HUES64 (cell line): Measurements from ENCODE around the gene MRGPRF. TPM values are rescaled to one million over a fixed set of nuclear protein-coding genes. Genes with fewer than 3 reads are reported as not detected.

Experiments used
- H3K27ac ChIP-seq: 2 replicates; pipeline ENCODE4 v1.7.0; 2013; ENCODE audit warnings: low read depth, low read length, inconsistent platforms
- H3K27me3 ChIP-seq: 2 replicates; pipeline ENCODE4 v1.6.1; 2013; ENCODE audit warnings: mild to moderate bottlenecking, low read length; ENCODE audit not compliant: insufficient read depth
- H3K36me3 ChIP-seq: 2 replicates; pipeline ENCODE4 v1.6.1; 2013; ENCODE audit warnings: mild to moderate bottlenecking, low read length; ENCODE audit not compliant: insufficient read depth
- H3K4me1 ChIP-seq: 2 replicates; pipeline ENCODE4 v1.6.1; 2013; ENCODE audit warnings: mild to moderate bottlenecking, low read length, moderate library complexity; ENCODE audit not compliant: insufficient read depth
- H3K4me3 ChIP-seq: 2 replicates; pipeline ENCODE4 v1.5.1; 2013; ENCODE audit warnings: mild to moderate bottlenecking, low read length, moderate library complexity
- H3K9ac ChIP-seq: 2 replicates; pipeline ENCODE4 v1.6.1; 2013; ENCODE audit warnings: mild to moderate bottlenecking, low read depth, low read length
- H3K9me3 ChIP-seq: 2 replicates; pipeline ENCODE4 v1.6.1; 2013; ENCODE audit warnings: low read depth, low read length; ENCODE audit not compliant: insufficient read depth
- WGBS: fragments of 150-250, 120-280 bp; methylation state at CpG from one replicate; pipeline ENCODE4 v1.1.7; 2013; ENCODE audit warnings: missing lambda C conversion rate; 5-methylcytosine and 5-hydroxymethylcytosine counted together
- polyA plus RNA-seq, 2 experiments: library from polyadenylated mRNA; stranded (reverse); fragments of 50-300 nt; gene quantifications; one replicate each; pipeline ENCODE4 v1.2.3, GENCODE V29; 2013

The MRGPRF gene, protein sequence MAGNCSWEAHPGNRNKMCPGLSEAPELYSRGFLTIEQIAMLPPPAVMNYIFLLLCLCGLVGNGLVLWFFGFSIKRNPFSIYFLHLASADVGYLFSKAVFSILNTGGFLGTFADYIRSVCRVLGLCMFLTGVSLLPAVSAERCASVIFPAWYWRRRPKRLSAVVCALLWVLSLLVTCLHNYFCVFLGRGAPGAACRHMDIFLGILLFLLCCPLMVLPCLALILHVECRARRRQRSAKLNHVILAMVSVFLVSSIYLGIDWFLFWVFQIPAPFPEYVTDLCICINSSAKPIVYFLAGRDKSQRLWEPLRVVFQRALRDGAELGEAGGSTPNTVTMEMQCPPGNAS
- 7.7 TPM for polyA plus RNA-seq (2013, experiment 1 of 2)
- 6.7 TPM for polyA plus RNA-seq (2013, experiment 2 of 2)

DNA sequence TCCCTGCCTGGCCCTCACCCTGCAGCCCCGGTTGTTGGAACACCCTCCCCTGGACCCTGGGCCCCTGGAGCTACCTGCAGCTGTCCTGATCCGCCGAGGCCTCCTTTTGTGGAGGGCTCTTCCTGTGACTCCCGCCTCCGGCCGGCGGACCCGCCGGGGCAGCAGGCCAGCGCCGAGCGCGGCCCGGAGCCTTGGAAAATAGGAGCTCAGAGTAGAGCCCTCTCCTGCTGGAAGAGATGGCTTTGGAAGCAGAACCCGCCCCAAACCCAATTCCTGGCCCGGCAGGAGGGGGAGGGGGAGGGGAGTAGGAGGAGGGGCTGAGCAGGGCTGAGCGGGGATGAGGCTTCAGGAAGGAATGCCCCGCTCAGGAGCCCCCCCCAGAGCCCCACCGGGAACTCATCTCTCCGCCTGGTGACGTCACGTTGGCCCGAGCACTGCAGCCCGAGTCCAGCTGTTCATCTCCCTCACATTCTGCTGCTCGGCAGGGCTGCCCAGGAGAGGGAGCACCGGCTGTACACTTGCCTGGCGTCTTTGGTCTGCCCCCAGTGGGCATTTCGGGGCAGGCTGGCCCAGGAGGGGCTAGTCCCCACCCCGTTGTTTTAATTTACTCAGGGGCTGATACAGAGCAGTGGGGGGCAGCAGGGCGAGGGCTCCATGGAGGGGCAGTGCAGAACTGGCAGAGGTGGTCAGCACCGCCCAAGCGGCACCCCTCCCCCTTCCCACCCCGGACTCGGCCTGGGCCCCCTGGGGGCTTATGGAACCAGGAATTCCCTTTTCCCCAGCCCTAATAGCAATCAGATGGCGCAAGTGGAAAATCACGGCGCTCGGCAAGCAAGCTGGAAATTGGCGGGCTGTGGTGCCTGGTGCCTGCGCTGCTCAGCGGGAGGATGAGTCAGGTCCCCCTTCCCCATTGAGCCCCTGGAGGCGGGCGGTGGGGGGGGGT lies at the start of gene MRGPRF:
Gene MRGPRF (minus strand): TSS at position 238 of the 943 bp plus-strand sequence. CDS start 3,345 bp downstream, outside the sequence.
- no peaks in the 10 kb centered on the region for H3K36me3 ChIP-seq
- peak within 1 kb of the TSS; percentile 56 for H3K4me3 ChIP-seq
- 2% methylated on average over 43 of the region's 43 CpGs for WGBS
- peak within 1 kb of the TSS; percentile 52; the same call in 1 of the 2 replicates for H3K27ac ChIP-seq
- H3K27me3 ChIP-seq = peaks cover 3% of the 10 kb centered on the region; the same call in 1 of the 2 replicates
- H3K9ac ChIP-seq = peak within 1 kb of the TSS; percentile 36; the same call in 1 of the 2 replicates
- peaks cover 40% of the 10 kb centered on the region for H3K4me1 ChIP-seq
- H3K9me3 ChIP-seq = no peaks in the 10 kb centered on the region

DNA sequence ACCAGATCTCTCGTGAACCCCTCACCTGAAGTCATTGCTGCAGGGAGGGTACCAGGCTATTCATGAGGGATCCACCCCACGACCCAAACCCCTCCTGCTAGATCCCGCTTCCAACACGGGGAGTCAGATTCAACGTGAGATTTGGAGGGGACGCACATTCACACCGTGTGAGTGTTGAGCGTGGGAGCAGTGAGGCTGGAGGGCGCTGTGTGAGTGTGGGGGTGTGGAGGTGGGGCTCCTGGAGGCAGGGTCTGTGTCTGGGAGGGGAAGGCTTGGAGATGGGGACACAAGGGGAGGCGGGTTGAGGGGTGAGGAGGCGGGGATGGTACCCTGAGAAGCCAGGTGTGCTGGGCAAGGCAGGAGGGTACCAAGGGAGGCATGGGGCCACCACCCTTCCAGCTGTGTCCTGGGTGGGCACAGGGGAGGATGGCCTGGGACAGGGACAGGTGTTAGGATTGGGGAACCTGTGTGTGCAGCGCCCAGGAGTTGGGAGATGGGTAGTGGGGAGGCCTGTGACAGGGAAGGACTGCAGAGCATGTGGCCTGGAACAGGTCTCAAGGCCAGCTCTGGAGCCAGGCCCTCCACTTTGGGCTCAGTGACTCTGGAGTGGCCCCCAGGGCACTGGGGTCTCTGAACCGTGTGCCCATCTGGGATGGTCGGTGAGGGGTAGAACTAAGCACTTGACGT lies 49.3 kb upstream of the MRGPRF start:
- H3K4me1 ChIP-seq = no peaks in the 10 kb centered on the region
- H3K4me3 ChIP-seq = no peak overlapping the region
- H3K36me3 ChIP-seq = peaks cover 19% of the 10 kb centered on the region
- H3K9me3 ChIP-seq = no peaks in the 10 kb centered on the region
- no peak overlapping the region for H3K9ac ChIP-seq
- 95% methylated on average over 15 of the region's 15 CpGs for WGBS
- no peak overlapping the region for H3K27ac ChIP-seq
- no peaks in the 10 kb centered on the region for H3K27me3 ChIP-seq

DNA sequence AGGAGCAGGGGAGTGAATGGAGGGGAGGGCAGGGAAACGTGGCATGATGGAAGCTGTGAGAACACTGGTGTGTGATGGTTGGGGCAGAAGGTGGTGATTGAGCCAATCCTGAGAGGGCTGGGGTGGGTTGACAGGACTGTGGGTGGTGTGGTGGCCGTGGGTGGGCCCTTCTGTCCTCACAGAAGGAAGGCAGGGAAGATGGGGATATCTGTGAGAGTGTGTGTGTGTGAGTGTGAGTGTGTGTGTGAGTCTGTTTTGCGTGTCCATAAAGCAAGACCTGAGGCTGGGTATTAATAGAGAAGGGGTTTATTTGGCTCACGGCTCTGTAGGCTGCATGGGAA lies 48.6 kb upstream of the MRGPRF start:
- 88% methylated on average over 4 of the region's 4 CpGs for WGBS
- Histone ChIP-seq H3K27me3 (no peaks in the 10 kb centered on the region), H3K9ac (no peak overlapping the region), H3K27ac (no peak overlapping the region), H3K9me3 (no peaks in the 10 kb centered on the region), H3K36me3 (peaks cover 22% of the 10 kb centered on the region), H3K4me1 (no peaks in the 10 kb centered on the region), H3K4me3 (no peak overlapping the region)

GRCh38 chr11:69060806-69061712 lies 48.0 kb upstream of the MRGPRF start:
- Histone ChIP-seq H3K36me3 (peaks cover 22% of the 10 kb centered on the region), H3K27me3 (no peaks in the 10 kb centered on the region), H3K4me3 (no peak overlapping the region), H3K27ac (no peak overlapping the region), H3K4me1 (no peaks in the 10 kb centered on the region), H3K9me3 (no peaks in the 10 kb centered on the region), H3K9ac (no peak overlapping the region)
- 91% methylated on average over 25 of the region's 25 CpGs for WGBS

- Histone ChIP-seq H3K4me3 (no peak overlapping the region), H3K9ac (no peak overlapping the region), H3K27me3 (no peaks in the 10 kb centered on the region), H3K4me1 (no peaks in the 10 kb centered on the region), H3K9me3 (no peaks in the 10 kb centered on the region), H3K27ac (no peak overlapping the region), H3K36me3 (peaks cover 28% of the 10 kb centered on the region)
- WGBS = 95% methylated on average over 12 of the region's 12 CpGs
Measured at GRCh38 chr11:69059985-69060384, 46.9 kb upstream of the MRGPRF start.

- H3K36me3 ChIP-seq = peaks cover 33% of the 10 kb centered on the region
- WGBS = 93% methylated on average over 7 of the region's 7 CpGs
- no peaks in the 10 kb centered on the region for H3K27me3 ChIP-seq
Measured at GRCh38 chr11:69059429-69059828, 46.4 kb upstream of the MRGPRF start.

DNA sequence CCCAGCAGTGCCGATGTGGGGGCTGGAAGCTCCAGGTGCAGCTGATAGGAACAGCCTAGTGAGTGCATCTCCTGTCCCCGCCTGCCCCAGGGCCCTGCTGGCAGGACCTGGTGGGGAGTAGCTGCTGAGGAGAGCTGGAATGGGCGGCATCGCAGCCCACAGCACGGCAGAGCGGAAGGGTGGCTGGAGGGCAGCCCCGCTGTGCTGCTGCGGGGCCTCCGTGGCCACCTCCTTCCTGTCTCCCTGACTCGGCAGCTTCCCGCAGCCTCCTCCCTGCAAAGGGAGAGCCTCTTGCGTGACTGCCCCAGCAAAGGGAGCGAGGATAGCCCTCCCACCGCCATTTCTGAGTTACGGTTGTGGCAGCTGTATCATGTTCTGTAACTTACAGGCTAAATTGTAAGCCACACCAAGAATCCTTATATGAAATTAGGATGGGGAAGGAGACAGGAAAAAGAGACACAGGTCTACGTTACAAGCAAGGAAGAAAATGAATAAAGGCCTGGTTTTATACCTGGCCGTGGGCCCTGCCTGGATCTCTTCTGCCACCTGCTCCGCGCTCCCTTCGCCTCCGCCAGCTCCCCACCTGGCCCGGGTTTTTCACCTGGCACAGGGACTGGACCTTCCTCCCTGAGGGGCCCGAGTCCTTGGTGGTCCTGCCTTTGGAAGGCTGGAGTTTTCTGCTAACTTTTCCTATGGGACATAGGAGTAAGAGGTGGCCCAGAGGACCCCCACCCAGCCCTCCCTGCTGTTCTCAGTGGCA lies 45.6 kb upstream of the MRGPRF start:
- Histone ChIP-seq H3K36me3 (peaks cover 35% of the 10 kb centered on the region), H3K9ac (no peak overlapping the region), H3K9me3 (no peaks in the 10 kb centered on the region), H3K27ac (no peak overlapping the region), H3K4me1 (no peaks in the 10 kb centered on the region), H3K27me3 (no peaks in the 10 kb centered on the region), H3K4me3 (no peak overlapping the region)
- 94% methylated on average over 23 of the region's 23 CpGs for WGBS

More at GRCh38 chr11:69059429-69059828, 46.4 kb upstream of the MRGPRF start:
- no peak overlapping the region for H3K9ac ChIP-seq
- no peaks in the 10 kb centered on the region for H3K9me3 ChIP-seq
- H3K4me3 ChIP-seq = no peak overlapping the region
- no peak overlapping the region for H3K27ac ChIP-seq
- no peaks in the 10 kb centered on the region for H3K4me1 ChIP-seq

DNA sequence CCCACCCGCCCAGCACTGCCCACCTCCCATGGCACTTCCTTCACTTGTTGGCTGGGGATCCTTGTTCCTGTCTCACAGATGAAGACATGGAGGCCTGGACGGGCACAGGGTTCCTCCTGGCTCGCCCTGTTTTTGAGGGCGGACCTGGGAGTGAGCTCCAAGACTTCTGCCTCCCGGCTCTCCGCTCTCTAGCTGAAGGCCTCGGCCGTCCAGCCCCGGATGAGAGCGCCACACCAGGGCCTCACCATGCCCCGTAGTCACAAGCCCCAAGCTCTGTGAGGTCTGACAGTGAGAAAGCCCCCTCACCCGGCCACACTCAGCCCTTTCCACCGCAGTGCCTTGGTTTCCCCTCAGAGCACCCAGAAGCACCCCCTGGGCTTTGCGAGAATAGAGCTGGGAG lies 44.8 kb upstream of the MRGPRF start:
- Histone ChIP-seq H3K4me3 (no peak overlapping the region), H3K4me1 (no peaks in the 10 kb centered on the region), H3K27ac (no peak overlapping the region), H3K9me3 (no peaks in the 10 kb centered on the region), H3K9ac (no peak overlapping the region), H3K27me3 (no peaks in the 10 kb centered on the region), H3K36me3 (peaks cover 30% of the 10 kb centered on the region; the same call in 1 of the 2 replicates)
- WGBS = 94% methylated on average over 13 of the region's 14 CpGs

GRCh38 chr11:69057236-69057635 lies 44.2 kb upstream of the MRGPRF start:
- 96% methylated on average over 15 of the region's 15 CpGs for WGBS

More at GRCh38 chr11:69057236-69057635, 44.2 kb upstream of the MRGPRF start:
- Histone ChIP-seq H3K4me1 (no peaks in the 10 kb centered on the region), H3K27ac (no peak overlapping the region), H3K9ac (no peak overlapping the region), H3K36me3 (peaks cover 26% of the 10 kb centered on the region; the same call in 1 of the 2 replicates), H3K27me3 (no peaks in the 10 kb centered on the region), H3K9me3 (no peaks in the 10 kb centered on the region), H3K4me3 (no peak overlapping the region)
